RWPE2 (cell line): ENCODE results near the gene MSX1.

Source experiments
- ATAC-seq: fragments of 200-7000 bp; cut with Tn5 transposase; 3 replicates; pipeline ENCODE4 v1.9.1; 2021; ENCODE audit warnings: low read depth
- DNase-seq: peaks from one replicate; pipeline ENCODE4 v3.0.0-alpha.2; 2020; ENCODE audit warnings: low spot score
- H3K27ac ChIP-seq: fragments of 450-650 bp; 2 replicates; pipeline ENCODE4 v1.5.1; 2017; ENCODE audit warnings: mild to moderate bottlenecking; ENCODE audit not compliant: poor library complexity, severe bottlenecking
- H3K27me3 ChIP-seq: fragments of 250-450 bp; sonication (Bioruptor Pico); 2 replicates; pipeline ENCODE4 v1.5.1; 2021; ENCODE audit warnings: mild to moderate bottlenecking, moderate library complexity; ENCODE audit not compliant: insufficient read depth, poor library complexity, severe bottlenecking
- H3K36me3 ChIP-seq: fragments of 250-450 bp; sonication (Bioruptor Pico); 2 replicates; pipeline ENCODE4 v1.5.1; 2020; ENCODE audit warnings: low read depth, mild to moderate bottlenecking, moderate library complexity
- H3K4me1 ChIP-seq: fragments of 250-450 bp; sonication (Bioruptor Pico); 2 replicates; pipeline ENCODE4 v1.5.1; 2021; ENCODE audit warnings: mild to moderate bottlenecking, moderate library complexity; ENCODE audit not compliant: insufficient read depth, poor library complexity, severe bottlenecking
- H3K4me3 ChIP-seq: fragments of 250-450 bp; sonication (Bioruptor Pico); 2 replicates; pipeline ENCODE4 v1.5.1; 2021; ENCODE audit warnings: mild to moderate bottlenecking, moderate library complexity; ENCODE audit not compliant: severe bottlenecking
- H3K9me3 ChIP-seq: fragments of 250-450 bp; sonication (Bioruptor Pico); 2 replicates; pipeline ENCODE4 v1.5.1; 2021; ENCODE audit warnings: mild to moderate bottlenecking, moderate library complexity; ENCODE audit not compliant: severe bottlenecking
- CTCF ChIP-seq: fragments of 450-650 bp; IDR thresholded peaks from one replicate; pipeline ENCODE4 v1.5.1; 2017; ENCODE audit warnings: mild to moderate bottlenecking, moderate library complexity; ENCODE audit not compliant: poor library complexity, severe bottlenecking

MSX1 gene

GRCh38 chr4:4859325-4859798 is at the start of gene MSX1:
TSS of gene MSX1 (plus strand) at chr4:4859665. CDS start at chr4:4859900, 235 bp downstream.
- Histone ChIP-seq H3K4me1 (peaks cover 3% of the 10 kb centered on the region), H3K27me3 (peaks cover 93% of the 10 kb centered on the region), H3K9me3 (no peaks in the 10 kb centered on the region), H3K27ac (no peak within 1 kb of the TSS), H3K36me3 (no peaks in the 10 kb centered on the region), H3K4me3 (peak within 1 kb of the TSS; percentile 43)
- DNase-seq (peak; percentile 75), ATAC-seq (peak; percentile 93)
- TF ChIP-seq CTCF = no peak

GRCh38 chr4:4810092-4810774 is 49.2 kb upstream of the MSX1 start:
- no peak overlapping the region for H3K27ac ChIP-seq
- H3K36me3 ChIP-seq = no peaks in the 10 kb centered on the region
- no peaks in the 10 kb centered on the region for H3K9me3 ChIP-seq
- H3K27me3 ChIP-seq = peaks cover 5% of the 10 kb centered on the region
- ATAC-seq = no peak
- TF ChIP-seq CTCF = no peak
- no peak overlapping the region for H3K4me3 ChIP-seq
- H3K4me1 ChIP-seq = no peaks in the 10 kb centered on the region
- no peak for DNase-seq

GRCh38 chr4:4810778-4811177 is 48.7 kb upstream of the MSX1 start:
- no peak for TF ChIP-seq CTCF
- Histone ChIP-seq H3K9me3 (no peaks in the 10 kb centered on the region), H3K27ac (no peak overlapping the region), H3K36me3 (no peaks in the 10 kb centered on the region), H3K4me3 (no peak overlapping the region), H3K27me3 (peaks cover 5% of the 10 kb centered on the region), H3K4me1 (no peaks in the 10 kb centered on the region)
- DNase-seq (no peak), ATAC-seq (no peak)

GRCh38 chr4:4812145-4812794 is 47.2 kb upstream of the MSX1 start:
- Histone ChIP-seq H3K9me3 (no peaks in the 10 kb centered on the region), H3K4me1 (no peaks in the 10 kb centered on the region), H3K4me3 (no peak overlapping the region), H3K27me3 (peaks cover 5% of the 10 kb centered on the region), H3K27ac (no peak overlapping the region), H3K36me3 (no peaks in the 10 kb centered on the region)
- TF ChIP-seq CTCF = no peak
- ATAC-seq (no peak), DNase-seq (no peak)
